Upper lobe of left lung (tissue), 4 donors: ENCODE results near the gene IL17RD.

ENCODE experiments used
- CTCF ChIP-seq, 6 experiments: fragments of 450-650 bp in 4 of 6; fragments of 200-600 bp in 2 of 6; sonication (generic) in 2 of 6; IDR thresholded peaks; one replicate each; pipeline ENCODE4 v1.5.1; 2016 to 2019; ENCODE audit warnings: antibody characterized with exemption in 6 of 6
- EP300 ChIP-seq, 4 donors: sonication (generic); formaldehyde crosslinking; IDR thresholded peaks; one replicate each; pipeline ENCODE4 v1.5.1; 2017; ENCODE audit warnings: antibody characterized with exemption in 4 of 4, control low read depth in 2 of 4

- no peak for TF ChIP-seq CTCF (IDR thresholded peaks at IDR 0.05)
- TF ChIP-seq EP300 (IDR thresholded peaks at IDR 0.05): no peak
Observed at GRCh38 chr3:57110798-57111197, 54.4 kb downstream of the IL17RD start.
